Activated T-helper 17 cell treated with anti-CD3 and anti-CD28 coated beads, Interleukin-2, amount 50 U/mL, for 72 hours (primary cell): ENCODE measurements around the gene IMMP2L. TPM values are rescaled to one million over a fixed set of nuclear protein-coding genes. Genes with fewer than 3 reads are reported as not detected.

Source experiments
- ATAC-seq: fragments of 150-1000 bp; cut with Tn5 transposase; replicated peaks from 2 replicates; pipeline ENCODE4 v1.10.0; 2021; ENCODE audit warnings: mild to moderate bottlenecking, moderate library complexity
- H3K27ac Mint-ChIP-seq: one replicate; pipeline ENCODE4 v1.8.0; 2022; ENCODE audit warnings: mixed read lengths
- H3K27me3 Mint-ChIP-seq: one replicate; pipeline ENCODE4 v1.8.0; 2022; ENCODE audit warnings: mixed read lengths
- H3K36me3 Mint-ChIP-seq: one replicate; pipeline ENCODE4 v1.8.0; 2022; ENCODE audit warnings: low read depth, mild to moderate bottlenecking, mixed read lengths
- H3K4me1 Mint-ChIP-seq: one replicate; pipeline ENCODE4 v1.8.0; 2022; ENCODE audit warnings: mixed read lengths
- H3K4me3 Mint-ChIP-seq: one replicate; pipeline ENCODE4 v1.8.0; 2022; ENCODE audit warnings: mild to moderate bottlenecking, mixed read lengths
- H3K9me3 Mint-ChIP-seq: one replicate; pipeline ENCODE4 v1.8.0; 2022; ENCODE audit warnings: mixed read lengths
- total RNA-seq, 2 donors: library from RNA; stranded (reverse); gene quantifications; one replicate each; pipeline ENCODE4 v1.2.3, GENCODE V29; 2022

Gene IMMP2L
- total RNA-seq, 2 donors from 2014 or later: 9.5 to 27.6 TPM

- Mint-ChIP-seq H3K27me3 (no peaks in the 10 kb centered on the region), H3K9me3 (peaks cover 9% of the 10 kb centered on the region)
These were observed 128.9 kb downstream of the IMMP2L start for GRCh38 chr7:111433426-111433825.

GRCh38 chr7:111429781-111430180, 132.5 kb downstream of the IMMP2L start:
- H3K9me3 Mint-ChIP-seq: peaks cover 8% of the 10 kb centered on the region
- no peak overlapping the region for H3K4me3 Mint-ChIP-seq
- no peak for ATAC-seq
- H3K36me3 Mint-ChIP-seq: peaks cover 25% of the 10 kb centered on the region
- H3K4me1 Mint-ChIP-seq: peaks cover 4% of the 10 kb centered on the region
- H3K27me3 Mint-ChIP-seq: no peaks in the 10 kb centered on the region
- H3K27ac Mint-ChIP-seq: no peak overlapping the region

More at GRCh38 chr7:111433426-111433825, 128.9 kb downstream of the IMMP2L start:
- no peak for ATAC-seq
- H3K36me3 Mint-ChIP-seq: peaks cover 28% of the 10 kb centered on the region
- H3K27ac Mint-ChIP-seq: no peak overlapping the region
- peaks cover 4% of the 10 kb centered on the region for H3K4me1 Mint-ChIP-seq
- no peak overlapping the region for H3K4me3 Mint-ChIP-seq

GRCh38 chr7:111424768-111425167, 137.5 kb downstream of the IMMP2L start:
- Mint-ChIP-seq H3K4me3 (no peak overlapping the region), H3K36me3 (no peaks in the 10 kb centered on the region), H3K9me3 (peaks cover 10% of the 10 kb centered on the region), H3K27me3 (no peaks in the 10 kb centered on the region), H3K27ac (no peak overlapping the region), H3K4me1 (no peaks in the 10 kb centered on the region)
- ATAC-seq: no peak

- no peaks in the 10 kb centered on the region for H3K9me3 Mint-ChIP-seq
- no peak for ATAC-seq
- H3K36me3 Mint-ChIP-seq: peaks cover 7% of the 10 kb centered on the region
- H3K27me3 Mint-ChIP-seq: no peaks in the 10 kb centered on the region
- no peaks in the 10 kb centered on the region for H3K4me1 Mint-ChIP-seq
- no peak overlapping the region for H3K27ac Mint-ChIP-seq
- no peak overlapping the region for H3K4me3 Mint-ChIP-seq
These were observed 147.9 kb downstream of the IMMP2L start for GRCh38 chr7:111414374-111414773.

GRCh38 chr7:111413739-111414138, 148.6 kb downstream of the IMMP2L start:
- no peaks in the 10 kb centered on the region for H3K4me1 Mint-ChIP-seq
- H3K36me3 Mint-ChIP-seq: peaks cover 7% of the 10 kb centered on the region
- no peaks in the 10 kb centered on the region for H3K9me3 Mint-ChIP-seq
- ATAC-seq: no peak
- no peaks in the 10 kb centered on the region for H3K27me3 Mint-ChIP-seq
- H3K4me3 Mint-ChIP-seq: no peak overlapping the region
- no peak overlapping the region for H3K27ac Mint-ChIP-seq

GRCh38 chr7:111410899-111411298, 151.4 kb downstream of the IMMP2L start:
- ATAC-seq: no peak
- H3K27me3 Mint-ChIP-seq: no peaks in the 10 kb centered on the region
- no peaks in the 10 kb centered on the region for H3K9me3 Mint-ChIP-seq
- no peaks in the 10 kb centered on the region for H3K4me1 Mint-ChIP-seq
- H3K27ac Mint-ChIP-seq: no peak overlapping the region
- no peak overlapping the region for H3K4me3 Mint-ChIP-seq
- peaks cover 7% of the 10 kb centered on the region for H3K36me3 Mint-ChIP-seq

GRCh38 chr7:111409714-111410422, 152.4 kb downstream of the IMMP2L start:
- H3K27ac Mint-ChIP-seq: no peak overlapping the region
- no peak for ATAC-seq
- peaks cover 7% of the 10 kb centered on the region for H3K36me3 Mint-ChIP-seq
- H3K9me3 Mint-ChIP-seq: no peaks in the 10 kb centered on the region
- no peak overlapping the region for H3K4me3 Mint-ChIP-seq
- no peaks in the 10 kb centered on the region for H3K27me3 Mint-ChIP-seq
- no peaks in the 10 kb centered on the region for H3K4me1 Mint-ChIP-seq

GRCh38 chr7:111408724-111409123, 153.6 kb downstream of the IMMP2L start:
- Mint-ChIP-seq H3K4me3 (no peak overlapping the region), H3K36me3 (peaks cover 7% of the 10 kb centered on the region), H3K27ac (no peak overlapping the region), H3K9me3 (no peaks in the 10 kb centered on the region), H3K4me1 (no peaks in the 10 kb centered on the region), H3K27me3 (no peaks in the 10 kb centered on the region)
- ATAC-seq: no peak

GRCh38 chr7:111407258-111407657, 155.0 kb downstream of the IMMP2L start:
- Mint-ChIP-seq H3K27me3 (no peaks in the 10 kb centered on the region), H3K27ac (no peak overlapping the region), H3K9me3 (peaks cover 5% of the 10 kb centered on the region), H3K36me3 (peaks cover 7% of the 10 kb centered on the region), H3K4me3 (no peak overlapping the region), H3K4me1 (no peaks in the 10 kb centered on the region)
- ATAC-seq: no peak

GRCh38 chr7:111405621-111406020, 156.7 kb downstream of the IMMP2L start:
- ATAC-seq: no peak
- H3K27me3 Mint-ChIP-seq: no peaks in the 10 kb centered on the region
- H3K27ac Mint-ChIP-seq: no peak overlapping the region
- no peaks in the 10 kb centered on the region for H3K36me3 Mint-ChIP-seq
- no peaks in the 10 kb centered on the region for H3K4me1 Mint-ChIP-seq
- peaks cover 5% of the 10 kb centered on the region for H3K9me3 Mint-ChIP-seq
- no peak overlapping the region for H3K4me3 Mint-ChIP-seq

GRCh38 chr7:111401516-111401915, 160.8 kb downstream of the IMMP2L start:
- H3K27me3 Mint-ChIP-seq: no peaks in the 10 kb centered on the region
- peaks cover 5% of the 10 kb centered on the region for H3K9me3 Mint-ChIP-seq
- no peaks in the 10 kb centered on the region for H3K4me1 Mint-ChIP-seq
- ATAC-seq: no peak
- no peak overlapping the region for H3K4me3 Mint-ChIP-seq
- no peak overlapping the region for H3K27ac Mint-ChIP-seq
- H3K36me3 Mint-ChIP-seq: no peaks in the 10 kb centered on the region

GRCh38 chr7:111400088-111400487, 162.2 kb downstream of the IMMP2L start:
- ATAC-seq: no peak
- Mint-ChIP-seq H3K36me3 (no peaks in the 10 kb centered on the region), H3K4me3 (no peak overlapping the region), H3K27ac (no peak overlapping the region), H3K4me1 (no peaks in the 10 kb centered on the region), H3K9me3 (peaks cover 5% of the 10 kb centered on the region), H3K27me3 (no peaks in the 10 kb centered on the region)

- no peak overlapping the region for H3K4me3 Mint-ChIP-seq
- no peak overlapping the region for H3K27ac Mint-ChIP-seq
- ATAC-seq: no peak
- H3K4me1 Mint-ChIP-seq: no peaks in the 10 kb centered on the region
- H3K27me3 Mint-ChIP-seq: no peaks in the 10 kb centered on the region
- H3K36me3 Mint-ChIP-seq: no peaks in the 10 kb centered on the region
- peaks cover 3% of the 10 kb centered on the region for H3K9me3 Mint-ChIP-seq
These were observed 167.4 kb downstream of the IMMP2L start for GRCh38 chr7:111394891-111395290.

GRCh38 chr7:111393011-111393754, 169.1 kb downstream of the IMMP2L start:
- no peak overlapping the region for H3K27ac Mint-ChIP-seq
- H3K27me3 Mint-ChIP-seq: no peaks in the 10 kb centered on the region
- H3K36me3 Mint-ChIP-seq: no peaks in the 10 kb centered on the region
- ATAC-seq: no peak
- no peaks in the 10 kb centered on the region for H3K4me1 Mint-ChIP-seq
- H3K4me3 Mint-ChIP-seq: no peak overlapping the region
- peaks cover 12% of the 10 kb centered on the region for H3K9me3 Mint-ChIP-seq

GRCh38 chr7:111392294-111392693, 170.0 kb downstream of the IMMP2L start:
- ATAC-seq: no peak
- Mint-ChIP-seq H3K4me3 (no peak overlapping the region), H3K9me3 (peaks cover 12% of the 10 kb centered on the region), H3K36me3 (no peaks in the 10 kb centered on the region), H3K4me1 (no peaks in the 10 kb centered on the region), H3K27ac (no peak overlapping the region), H3K27me3 (no peaks in the 10 kb centered on the region)
